Keratinocyte (primary cell): ENCODE data around the gene CEP20. TPM values are rescaled to one million over a fixed set of nuclear protein-coding genes. Genes with fewer than 3 reads are reported as not detected.
"Not testable (repeated sequence)": the region's sequence is repeated elsewhere in the genome, so short reads cannot be mapped to it uniquely, and the experiment has no call there.

Experiments
- DNase-seq: peaks from one replicate; pipeline ENCODE4 v3.0.0-alpha.2; 2011; ENCODE audit warnings: low read depth, missing footprints, low spot score
- FAIRE-seq: peaks from 2 replicates; lab custom pipeline; 2011; peaks lifted over from hg19 to GRCh38; lab: Jason Lieb, UNC
- H2AFZ ChIP-seq: 2 replicates; pipeline ENCODE4 v1.6.0; 2012; ENCODE audit warnings: low read length, control low read depth, inconsistent platforms; ENCODE audit not compliant: control insufficient read depth
- H3K27ac ChIP-seq: 2 replicates; pipeline ENCODE4 v1.5.1; 2011; ENCODE audit warnings: low read length; ENCODE audit not compliant: control insufficient read depth, insufficient read depth
- H3K27me3 ChIP-seq: 3 replicates; pipeline ENCODE4 v1.6.0; 2011; ENCODE audit warnings: low read length; ENCODE audit not compliant: control insufficient read depth, insufficient read depth; ENCODE audit errors: extremely low read depth
- H3K36me3 ChIP-seq, 2 experiments: 2 replicates in 1 of 2; 3 replicates in 1 of 2; pipeline ENCODE4 v1.5.1; 2011; ENCODE audit warnings: low read length in 2 of 2, mild to moderate bottlenecking in 1 of 2; ENCODE audit not compliant: control insufficient read depth in 2 of 2, insufficient read depth in 2 of 2; ENCODE audit errors: extremely low read depth in 1 of 2
- H3K4me1 ChIP-seq: 3 replicates; pipeline ENCODE4 v1.5.1; 2011; ENCODE audit warnings: low read length; ENCODE audit not compliant: control insufficient read depth, insufficient read depth; ENCODE audit errors: extremely low read depth
- H3K4me2 ChIP-seq: 3 replicates; pipeline ENCODE4 v1.6.0; 2011; ENCODE audit warnings: low read depth, low read length; ENCODE audit not compliant: control insufficient read depth, insufficient read depth; ENCODE audit errors: extremely low read depth
- H3K4me3 ChIP-seq, 3 experiments: fragments of 200-600 bp in 1 of 3; sonication (generic) in 1 of 3; 2 replicates in 2 of 3; 3 replicates in 1 of 3; pipeline ENCODE4 v1.5.1; 2011 to 2016; ENCODE audit warnings: low read length in 3 of 3, mild to moderate bottlenecking in 3 of 3, control low read depth in 2 of 3, inconsistent platforms in 1 of 3, low read depth in 1 of 3, mixed read lengths in 1 of 3, mixed run types in 1 of 3, moderate library complexity in 1 of 3; ENCODE audit not compliant: control insufficient read depth in 2 of 3, insufficient read depth in 2 of 3; ENCODE audit errors: extremely low read depth in 1 of 3
- H3K79me2 ChIP-seq: 2 replicates; pipeline ENCODE4 v1.6.0; 2012; ENCODE audit warnings: low read length; ENCODE audit not compliant: control insufficient read depth, insufficient read depth
- H3K9ac ChIP-seq: 3 replicates; pipeline ENCODE4 v1.6.0; 2011; ENCODE audit warnings: low read length; ENCODE audit not compliant: control insufficient read depth, insufficient read depth; ENCODE audit errors: extremely low read depth
- H3K9me1 ChIP-seq: 3 replicates; pipeline ENCODE4 v1.6.0; 2011; ENCODE audit warnings: low read length; ENCODE audit not compliant: control insufficient read depth, insufficient read depth; ENCODE audit errors: extremely low read depth
- H3K9me3 ChIP-seq: 2 replicates; pipeline ENCODE4 v1.5.1; 2012; ENCODE audit warnings: low read depth, low read length; ENCODE audit not compliant: control insufficient read depth
- H4K20me1 ChIP-seq: 3 replicates; pipeline ENCODE4 v1.6.0; 2011; ENCODE audit warnings: low read length; ENCODE audit not compliant: control insufficient read depth, insufficient read depth; ENCODE audit errors: extremely low read depth
- EZH2 ChIP-seq: IDR thresholded peaks from one replicate; pipeline ENCODE4 v1.6.1; 2012; ENCODE audit warnings: inconsistent platforms, mild to moderate bottlenecking, low read length, moderate library complexity
- dilution Hi-C: fragments of 300-500 bp; cut with MboI; formaldehyde crosslinking; loops from one replicate; pipeline ENCODE4 v1.7.0; 2020; ENCODE audit warnings: low sequenced_read_pairs; ENCODE audit not compliant: extremely low pct_ligation_motif_present
- polyA plus RNA-seq, 5 experiments: library from polyadenylated mRNA; depleted of rRNA in 3 of 5; stranded (reverse) in 3 of 5; stranded (forward) in 1 of 5; unstranded in 1 of 5; fragments of >200 nt; gene quantifications; 1 replicate in 1 of 5; 2 replicates in 3 of 5; 3 replicates in 1 of 5; pipeline versions ENCODE4 v1.2.1 to v1.2.3, GENCODE V29; 2011 to 2012; ENCODE audit warnings: missing spikeins in 2 of 5, low read depth in 1 of 5, low replicate concordance in 1 of 5
- TF ChIP-seq, protein P1 (sequence below), 3 experiments: IDR thresholded peaks in 1 of 3; conservative IDR thresholded peaks in 1 of 3; optimal IDR thresholded peaks in 1 of 3; 2 replicates in 2 of 3; 3 replicates in 1 of 3; pipeline versions ENCODE3 to v1.5.1; 2011; ENCODE audit warnings: low read length in 3 of 3, mild to moderate bottlenecking in 3 of 3, moderate library complexity in 2 of 3, control low read depth in 1 of 3, inconsistent platforms in 1 of 3; ENCODE audit not compliant: insufficient read depth in 2 of 3; ENCODE audit errors: extremely low read depth in 1 of 3

Gene CEP20
- polyA plus RNA-seq, 1 donor (not counting 4 experiments of a cell fraction or from before 2014, with no cell fraction given), result 44.1 TPM

DNA sequence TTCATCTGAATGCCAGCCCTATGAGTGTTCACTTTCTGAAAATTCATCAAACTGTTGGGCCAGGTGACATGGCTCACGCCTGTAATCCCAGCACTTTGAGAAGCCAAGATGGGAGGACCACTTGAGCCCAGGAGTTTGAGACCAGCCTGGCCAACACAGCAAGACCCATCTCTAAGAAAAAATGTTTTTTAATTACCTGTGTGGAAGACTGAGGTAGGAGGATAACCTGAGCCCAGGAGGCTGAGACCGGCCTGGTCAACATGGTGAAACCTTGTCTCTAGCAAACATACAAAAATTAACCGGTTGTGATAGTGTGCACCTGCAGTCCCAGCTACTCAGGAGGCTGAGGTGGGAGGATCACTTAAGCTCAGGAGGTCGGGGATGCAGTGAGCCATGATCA, 41.9 kb downstream of the CEP20 start:
- H3K9me3 ChIP-seq, result no peaks in the 10 kb centered on the region
- no peaks in the 10 kb centered on the region for H3K79me2 ChIP-seq
- H3K36me3 ChIP-seq, result no peaks in the 10 kb centered on the region
- no peak for TF ChIP-seq EZH2
- TF ChIP-seq, protein P1, sequence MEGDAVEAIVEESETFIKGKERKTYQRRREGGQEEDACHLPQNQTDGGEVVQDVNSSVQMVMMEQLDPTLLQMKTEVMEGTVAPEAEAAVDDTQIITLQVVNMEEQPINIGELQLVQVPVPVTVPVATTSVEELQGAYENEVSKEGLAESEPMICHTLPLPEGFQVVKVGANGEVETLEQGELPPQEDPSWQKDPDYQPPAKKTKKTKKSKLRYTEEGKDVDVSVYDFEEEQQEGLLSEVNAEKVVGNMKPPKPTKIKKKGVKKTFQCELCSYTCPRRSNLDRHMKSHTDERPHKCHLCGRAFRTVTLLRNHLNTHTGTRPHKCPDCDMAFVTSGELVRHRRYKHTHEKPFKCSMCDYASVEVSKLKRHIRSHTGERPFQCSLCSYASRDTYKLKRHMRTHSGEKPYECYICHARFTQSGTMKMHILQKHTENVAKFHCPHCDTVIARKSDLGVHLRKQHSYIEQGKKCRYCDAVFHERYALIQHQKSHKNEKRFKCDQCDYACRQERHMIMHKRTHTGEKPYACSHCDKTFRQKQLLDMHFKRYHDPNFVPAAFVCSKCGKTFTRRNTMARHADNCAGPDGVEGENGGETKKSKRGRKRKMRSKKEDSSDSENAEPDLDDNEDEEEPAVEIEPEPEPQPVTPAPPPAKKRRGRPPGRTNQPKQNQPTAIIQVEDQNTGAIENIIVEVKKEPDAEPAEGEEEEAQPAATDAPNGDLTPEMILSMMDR (optimal IDR thresholded peaks at IDR 0.05 in 1 of 3, IDR thresholded peaks at IDR 0.05 in 1 of 3, conservative IDR thresholded peaks at IDR 0.05 in 1 of 3; ENCODE audit: extremely low read depth in 1 of 3, insufficient read depth in 2 of 3, low read length in 3 of 3), result no peak
- no peak overlapping the region for H3K4me3 ChIP-seq
- FAIRE-seq (no peak), DNase-seq (no peak)
- no peak overlapping the region for H3K4me2 ChIP-seq
- no peak overlapping the region for H3K27ac ChIP-seq
- H3K4me1 ChIP-seq, result no peaks in the 10 kb centered on the region
- H3K9ac ChIP-seq, result no peak overlapping the region
- H2AFZ ChIP-seq, result no peak overlapping the region
- H3K9me1 ChIP-seq, result no peaks in the 10 kb centered on the region
- H3K27me3 ChIP-seq, result no peaks in the 10 kb centered on the region
- H4K20me1 ChIP-seq, result no peaks in the 10 kb centered on the region
- dilution Hi-C loops, result loop anchor here (5.0 kb wide), 1 partner anchor 64 kb away; no protein-coding TSS in a partner anchor

DNA sequence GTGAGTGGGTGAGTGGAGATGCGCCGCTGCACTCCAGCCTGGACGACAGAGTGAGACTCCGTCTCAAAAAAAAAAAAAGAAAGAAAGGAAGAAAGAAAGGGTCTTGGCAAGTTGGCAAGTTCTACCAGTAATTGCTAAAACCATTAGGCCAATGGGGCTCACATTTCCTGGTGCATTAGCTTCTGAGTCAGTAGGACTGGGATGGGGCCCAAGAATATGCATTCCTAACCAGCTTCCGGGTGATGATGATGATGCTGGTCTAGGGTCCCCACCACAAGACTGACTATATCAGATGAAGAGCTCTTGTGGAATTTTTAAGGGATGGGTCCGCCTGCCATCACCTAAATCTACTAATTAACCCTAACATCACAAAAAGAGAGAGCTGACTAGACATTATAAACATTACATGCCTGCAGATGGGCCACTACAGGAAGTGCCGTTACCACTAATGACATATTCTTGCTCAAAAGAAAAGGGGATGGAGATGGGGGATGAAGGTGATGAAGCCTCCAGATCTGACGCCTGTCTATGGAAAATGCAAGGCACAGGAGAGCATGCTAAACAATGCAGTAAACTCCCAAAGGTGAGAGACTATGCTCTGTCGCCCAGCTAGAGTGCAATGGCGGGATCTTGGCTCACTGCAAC, 44.6 kb downstream of the CEP20 start:
- Histone ChIP-seq H3K27ac (no peak overlapping the region), H4K20me1 (no peaks in the 10 kb centered on the region), H3K27me3 (no peaks in the 10 kb centered on the region), H3K4me2 (no peak overlapping the region), H3K79me2 (no peaks in the 10 kb centered on the region), H3K9me3 (no peaks in the 10 kb centered on the region), H2AFZ (no peak overlapping the region), H3K9me1 (no peaks in the 10 kb centered on the region), H3K4me3 (no peak overlapping the region), H3K9ac (no peak overlapping the region), H3K4me1 (no peaks in the 10 kb centered on the region), H3K36me3 (no peaks in the 10 kb centered on the region)
- FAIRE-seq (no peak), DNase-seq (no peak)
- dilution Hi-C loops, result no loop called here
- TF ChIP-seq, protein P1 (optimal IDR thresholded peaks at IDR 0.05 in 1 of 3, IDR thresholded peaks at IDR 0.05 in 1 of 3, conservative IDR thresholded peaks at IDR 0.05 in 1 of 3; ENCODE audit: extremely low read depth in 1 of 3, insufficient read depth in 2 of 3, low read length in 3 of 3), result no peak
- no peak for TF ChIP-seq EZH2

DNA sequence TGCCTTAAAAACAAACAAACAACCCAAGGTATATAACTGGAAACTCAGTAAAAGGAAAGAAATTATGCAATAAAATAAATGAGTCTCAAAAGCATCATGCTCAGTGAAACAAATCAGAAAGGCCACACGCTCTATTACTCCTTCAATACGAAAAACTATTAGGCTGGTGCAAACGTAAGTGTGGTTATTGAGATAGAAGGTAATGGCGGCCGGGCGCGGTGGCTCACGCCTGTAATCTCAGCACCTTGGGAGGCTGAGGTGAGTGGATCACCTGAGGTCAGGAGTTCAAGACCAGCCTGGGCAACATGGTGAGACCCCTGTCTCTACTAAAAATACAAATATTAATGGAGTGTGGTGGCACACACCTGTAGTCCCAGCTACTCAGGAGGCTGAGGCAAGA, 49.2 kb downstream of the CEP20 start:
- H3K27ac ChIP-seq, H3K9ac ChIP-seq, DNase-seq, H3K4me1 ChIP-seq, H3K79me2 ChIP-seq, H3K9me3 ChIP-seq, H3K36me3 ChIP-seq, H3K4me2 ChIP-seq, H4K20me1 ChIP-seq, H3K27me3 ChIP-seq, FAIRE-seq, H3K4me3 ChIP-seq, H2AFZ ChIP-seq, H3K9me1 ChIP-seq, dilution Hi-C loops: not testable (repeated sequence)
